IMR-90 (cell line): ENCODE data around the gene MAEL. TPM values are rescaled to one million over a fixed set of nuclear protein-coding genes. Genes with fewer than 3 reads are reported as not detected.

ENCODE experiments used
- ATAC-seq: fragments of 200-7000 bp; cut with Tn5 transposase; 2 replicates; pipeline ENCODE4 v1.9.1; 2020; ENCODE audit warnings: low read depth, mild to moderate bottlenecking, moderate library complexity
- BruUV-seq: library from RNA; stranded (reverse); fragments of 400-500 nt; replicated peaks from 2 replicates; lab custom pipeline; 2021; lab: Mats Ljungman, UMichigan
- CTCF ChIA-PET: fragments of 300-600 bp; formaldehyde crosslinking; extraction: SDS; loops from one replicate; lab custom pipeline; 2021; ENCODE audit warnings: antibody characterized with exemption; lab: Yijun Ruan, JAX
- POLR2A ChIA-PET: fragments of 300-600 bp; sonication (Branson Sonifier 250); formaldehyde crosslinking; loops from one replicate; lab custom pipeline; 2022; ENCODE audit warnings: antibody characterized with exemption; ENCODE audit not compliant: unreplicated experiment; lab: Charles Lee
- DNase-seq: peaks from one replicate; pipeline ENCODE4 v3.0.0; 2013
- H2AFZ ChIP-seq: replicated peaks from 2 replicates; pipeline ENCODE3; 2013; ENCODE audit warnings: low read length, mild to moderate bottlenecking; ENCODE audit not compliant: poor library complexity
- H2AK5ac ChIP-seq: 2 replicates; pipeline ENCODE4 v1.6.1; 2013; ENCODE audit warnings: low read depth, low read length, inconsistent platforms
- H2AK9ac ChIP-seq: replicated peaks from 2 replicates; pipeline ENCODE3; 2013; ENCODE audit warnings: mild to moderate bottlenecking, low read depth, low read length, moderate library complexity; ENCODE audit not compliant: poor library complexity
- H2BK120ac ChIP-seq: 2 replicates; pipeline ENCODE4 v1.6.1; 2013; ENCODE audit warnings: low read depth, low read length, inconsistent platforms
- H2BK15ac ChIP-seq: 3 replicates; pipeline ENCODE4 v1.6.1; 2013; ENCODE audit warnings: low read depth, low read length, inconsistent platforms
- H2BK20ac ChIP-seq: 2 replicates; pipeline ENCODE4 v1.6.1; 2013; ENCODE audit warnings: low read depth, mild to moderate bottlenecking, inconsistent platforms, low read length, moderate library complexity
- H2BK5ac ChIP-seq: 2 replicates; pipeline ENCODE4 v1.6.1; 2013; ENCODE audit warnings: mild to moderate bottlenecking, low read depth, low read length, inconsistent platforms; ENCODE audit not compliant: poor library complexity, severe bottlenecking
- H3K14ac ChIP-seq: replicated peaks from 2 replicates; pipeline ENCODE4 v1.6.1; 2013; ENCODE audit warnings: low read depth, low read length, inconsistent platforms
- H3K18ac ChIP-seq: 2 replicates; pipeline ENCODE4 v1.6.1; 2013; ENCODE audit warnings: low read depth, low read length, control low read depth
- H3K23ac ChIP-seq: 2 replicates; pipeline ENCODE4 v1.6.1; 2013; ENCODE audit warnings: low read depth, low read length, inconsistent platforms
- H3K27ac ChIP-seq: 2 replicates; pipeline ENCODE4 v1.5.1; 2013; ENCODE audit warnings: mild to moderate bottlenecking, control low read depth, low read length; ENCODE audit not compliant: insufficient read depth
- H3K27me3 ChIP-seq: 2 replicates; pipeline ENCODE4 v1.6.1; 2013; ENCODE audit warnings: low read length; ENCODE audit not compliant: control insufficient read depth, insufficient read depth
- H3K36me3 ChIP-seq: 2 replicates; pipeline ENCODE4 v1.6.1; 2013; ENCODE audit warnings: low read length, mixed read lengths; ENCODE audit not compliant: control insufficient read depth, insufficient read depth
- H3K4ac ChIP-seq: 2 replicates; pipeline ENCODE4 v1.6.1; 2013; ENCODE audit warnings: low read depth, low read length, inconsistent platforms
- H3K4me1 ChIP-seq: 2 replicates; pipeline ENCODE4 v1.6.1; 2013; ENCODE audit warnings: low read length, mixed read lengths; ENCODE audit not compliant: control insufficient read depth, insufficient read depth
- H3K4me2 ChIP-seq: 2 replicates; pipeline ENCODE4 v1.6.1; 2013; ENCODE audit warnings: low read depth, mild to moderate bottlenecking, control low read depth, low read length, moderate library complexity
- H3K4me3 ChIP-seq: 2 replicates; pipeline ENCODE4 v1.5.1; 2013; ENCODE audit warnings: low read depth, mild to moderate bottlenecking, control low read depth, low read length, moderate library complexity; ENCODE audit not compliant: insufficient read depth
- H3K56ac ChIP-seq: 2 replicates; pipeline ENCODE4 v1.6.1; 2013; ENCODE audit warnings: low read length, inconsistent platforms; ENCODE audit not compliant: insufficient read depth; ENCODE audit errors: extremely low read depth
- H3K79me1 ChIP-seq, 2 experiments: 2 replicates each; pipeline ENCODE4 v1.6.1; 2013; ENCODE audit warnings: low read length in 2 of 2, inconsistent platforms in 1 of 2, low read depth in 1 of 2
- H3K9ac ChIP-seq: 2 replicates; pipeline ENCODE4 v1.6.1; 2013; ENCODE audit warnings: low read depth, low read length, control low read depth
- H3K9me1 ChIP-seq: 2 replicates; pipeline ENCODE4 v1.6.1; 2013; ENCODE audit warnings: low read length, inconsistent platforms; ENCODE audit not compliant: insufficient read depth
- H3K9me3 ChIP-seq: 2 replicates; pipeline ENCODE4 v1.6.1; 2013; ENCODE audit warnings: low read length; ENCODE audit not compliant: control insufficient read depth, insufficient read depth
- H4K20me1 ChIP-seq: 2 replicates; pipeline ENCODE4 v1.6.1; 2013; ENCODE audit warnings: low read length, inconsistent platforms; ENCODE audit not compliant: insufficient read depth
- H4K5ac ChIP-seq: 2 replicates; pipeline ENCODE4 v1.6.1; 2013; ENCODE audit warnings: mild to moderate bottlenecking, low read depth, low read length, control low read depth
- H4K8ac ChIP-seq, 2 experiments: 2 replicates each; pipeline ENCODE4 v1.6.1; 2013; ENCODE audit warnings: low read depth in 2 of 2, low read length in 2 of 2, control low read depth in 1 of 2, inconsistent platforms in 1 of 2
- H4K91ac ChIP-seq: 2 replicates; pipeline ENCODE4 v1.6.1; 2013; ENCODE audit warnings: low read depth, low read length, inconsistent platforms; ENCODE audit not compliant: insufficient read depth
- CEBPB ChIP-seq: IDR thresholded peaks from 2 replicates; pipeline ENCODE4 v1.6.1; 2012; ENCODE audit warnings: low read depth, low read length, improper control_type of control experiment
- USF2 ChIP-seq: fragments of 150-350 bp; IDR thresholded peaks from 2 replicates; pipeline ENCODE4 v1.6.1; 2017; ENCODE audit warnings: mild to moderate bottlenecking, antibody characterized with exemption, low read length, low read depth
- WGBS, 2 experiments: methylation state at CpG; one replicate each; pipeline versions ENCODE4 v1.1.5 to v1.1.7; 2013; ENCODE audit warnings: missing lambda C conversion rate in 2 of 2; ENCODE audit not compliant: insufficient read length in 1 of 2; ENCODE audit errors: extremely low coverage in 2 of 2; 5-methylcytosine and 5-hydroxymethylcytosine counted together
- dilution Hi-C: fragments of 300-500 bp; cut with HindIII; formaldehyde crosslinking; loops from one replicate; pipeline ENCODE4 v1.14.3; 2018; ENCODE audit warnings: low sequenced_read_pairs; ENCODE audit not compliant: unreplicated experiment
- in situ Hi-C: fragments of 300-500 bp; cut with MboI; formaldehyde crosslinking; loops from 3 replicates; pipeline ENCODE4 v1.14.3; 2019; ENCODE audit warnings: low sequenced_read_pairs, inconsistent platforms, mixed read lengths
- intact Hi-C: fragments of 100-400 bp; cut with micrococcal nuclease; formaldehyde crosslinking; loops from 2 replicates; pipeline ENCODE4 v1.10.0; 2022
- polyA plus RNA-seq, 3 experiments: library from polyadenylated mRNA; depleted of rRNA; stranded (reverse); fragments of >200 nt; gene quantifications; 2 replicates each; pipeline ENCODE4 v1.2.3, GENCODE V29; 2012; ENCODE audit warnings: low replicate concordance in 1 of 3
- total RNA-seq: library from RNA; depleted of rRNA; stranded (reverse); fragments of >200 nt; gene quantifications from 2 replicates; pipeline ENCODE4 v1.2.3, GENCODE V29; 2012

MAEL gene
- total and polyA plus RNA-seq, 2 of the 4 experiments (the other 2 are of a cell fraction), result not detected

GRCh38 chr1:167016100-167016750 lies 27.1 kb downstream of the MAEL start:
- H2AK5ac ChIP-seq, result no peak overlapping the region
- H2BK120ac ChIP-seq, result no peak overlapping the region
- POLR2A ChIA-PET, result no interaction called here
- H3K79me1 ChIP-seq, result no peaks in the 10 kb centered on the region
- in situ Hi-C loops, result no loop called here
- no peak overlapping the region for H3K18ac ChIP-seq
- no peaks in the 10 kb centered on the region for H3K36me3 ChIP-seq
- no peaks in the 10 kb centered on the region for H3K4me1 ChIP-seq
- BruUV-seq, result no TSS peak
- no peaks in the 10 kb centered on the region for H3K9me1 ChIP-seq
- ATAC-seq (no peak), DNase-seq (no peak)
- dilution Hi-C loops, result no loop called here
- TF ChIP-seq USF2, result no peak
- TF ChIP-seq CEBPB, result peak; percentile 48; the same call in 1 of the 2 replicates
- H3K14ac ChIP-seq, result no peak overlapping the region
- CTCF ChIA-PET, result no interaction called here
- no CpG with 5 or more reads among the region's 6 CpGs for WGBS, 2 experiments
- H3K4ac ChIP-seq, result no peak overlapping the region
- no peak overlapping the region for H3K27ac ChIP-seq
- no peak overlapping the region for H3K4me2 ChIP-seq
- intact Hi-C loops, result no loop called here
- H3K27me3 ChIP-seq, result no peaks in the 10 kb centered on the region
- H3K9ac ChIP-seq, result no peak overlapping the region
- H3K4me3 ChIP-seq, result no peak overlapping the region
- H4K20me1 ChIP-seq, result no peaks in the 10 kb centered on the region
- no peak overlapping the region for H2AK9ac ChIP-seq
- no peak overlapping the region for H2BK20ac ChIP-seq
- H2AFZ ChIP-seq, result no peak overlapping the region
- H4K91ac ChIP-seq, result no peak overlapping the region
- no peak overlapping the region for H4K8ac ChIP-seq
- no peak overlapping the region for H3K56ac ChIP-seq
- no peak overlapping the region for H4K5ac ChIP-seq
- H2BK15ac ChIP-seq, result no peak overlapping the region
- no peak overlapping the region for H2BK5ac ChIP-seq
- H3K9me3 ChIP-seq, result no peaks in the 10 kb centered on the region
- no peak overlapping the region for H3K23ac ChIP-seq
